Liver (tissue), 3 donors: Measurements from ENCODE around the gene TBXT.

Source experiments
- EGR1 ChIP-seq, 2 donors: IDR thresholded peaks; 2 replicates each; pipeline ENCODE4 v1.6.1; 2016 to 2018; ENCODE audit warnings: antibody characterized with exemption in 2 of 2, low read depth in 2 of 2
- YY1 ChIP-seq: IDR thresholded peaks from 2 replicates; pipeline ENCODE4 v1.6.1; 2016; ENCODE audit warnings: antibody characterized with exemption, mild to moderate bottlenecking
- TF ChIP-seq, protein P1 (sequence below): fragments of 150-350 bp; IDR thresholded peaks from 2 replicates; pipeline ENCODE4 v1.5.1; 2017; ENCODE audit warnings: improper control_type of control experiment, low read depth, low read length; ENCODE audit not compliant: missing input control
- donor health status: healthy.
- donor health status: healthy.

DNA sequence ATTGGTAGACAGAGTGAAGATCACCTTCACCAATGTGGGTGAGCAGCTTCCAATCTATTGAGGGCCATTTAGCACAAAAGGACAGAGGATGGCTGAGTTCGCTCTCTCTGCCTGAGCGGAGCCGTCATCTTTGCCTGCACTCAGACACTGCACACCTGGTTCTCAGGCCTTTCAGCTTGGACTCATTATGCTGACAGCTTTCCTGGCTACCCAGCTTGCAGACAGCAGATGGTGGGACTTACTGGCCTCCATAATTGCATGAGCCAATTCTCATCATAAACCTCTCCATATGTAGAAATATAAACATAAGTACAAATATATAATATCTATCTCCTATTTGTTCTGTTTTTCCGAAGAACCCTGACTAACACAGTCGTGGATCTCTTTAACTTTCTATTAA is 13.7 kb downstream of the TBXT start:
- no peak for TF ChIP-seq EGR1 (IDR thresholded peaks at IDR 0.05; ENCODE audit: low read depth in 2 of 2)
- TF ChIP-seq, protein P1, sequence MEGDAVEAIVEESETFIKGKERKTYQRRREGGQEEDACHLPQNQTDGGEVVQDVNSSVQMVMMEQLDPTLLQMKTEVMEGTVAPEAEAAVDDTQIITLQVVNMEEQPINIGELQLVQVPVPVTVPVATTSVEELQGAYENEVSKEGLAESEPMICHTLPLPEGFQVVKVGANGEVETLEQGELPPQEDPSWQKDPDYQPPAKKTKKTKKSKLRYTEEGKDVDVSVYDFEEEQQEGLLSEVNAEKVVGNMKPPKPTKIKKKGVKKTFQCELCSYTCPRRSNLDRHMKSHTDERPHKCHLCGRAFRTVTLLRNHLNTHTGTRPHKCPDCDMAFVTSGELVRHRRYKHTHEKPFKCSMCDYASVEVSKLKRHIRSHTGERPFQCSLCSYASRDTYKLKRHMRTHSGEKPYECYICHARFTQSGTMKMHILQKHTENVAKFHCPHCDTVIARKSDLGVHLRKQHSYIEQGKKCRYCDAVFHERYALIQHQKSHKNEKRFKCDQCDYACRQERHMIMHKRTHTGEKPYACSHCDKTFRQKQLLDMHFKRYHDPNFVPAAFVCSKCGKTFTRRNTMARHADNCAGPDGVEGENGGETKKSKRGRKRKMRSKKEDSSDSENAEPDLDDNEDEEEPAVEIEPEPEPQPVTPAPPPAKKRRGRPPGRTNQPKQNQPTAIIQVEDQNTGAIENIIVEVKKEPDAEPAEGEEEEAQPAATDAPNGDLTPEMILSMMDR, result no peak
- TF ChIP-seq YY1, result no peak
